ENCODE data around the gene RER1.

- no peak for TF ChIP-seq EZH2 (IDR thresholded peaks at IDR 0.05; ENCODE audit: insufficient read depth, low read length)
- TF ChIP-seq CTCF (IDR thresholded peaks at IDR 0.05; ENCODE audit: insufficient read depth, low read depth, low read length): no peak
These were observed 6.6 kb upstream of the RER1 start for GRCh38 chr1:2384941-2385481.
